Central memory CD8-positive, alpha-beta T cell (primary cell): ENCODE data around the gene SERPINB1.
"Not testable (repeated sequence)": the region's sequence is repeated elsewhere in the genome, so short reads cannot be mapped to it uniquely, and the experiment has no call there.

Experiments used
- ATAC-seq: fragments of 150-1000 bp; cut with Tn5 transposase; replicated peaks from 2 replicates; pipeline ENCODE4 v1.10.0; 2022; ENCODE audit warnings: mild to moderate bottlenecking, moderate FRiP score, moderate number of reproducible peaks; ENCODE audit not compliant: poor library complexity, severe bottlenecking; ENCODE audit errors: extremely low read depth
- DNase-seq, 2 donors: peaks; one replicate each; pipeline ENCODE4 v3.0.0; 2021; ENCODE audit warnings: low spot score in 2 of 2
- H3K27ac Mint-ChIP-seq: one replicate; pipeline ENCODE4 v1.8.0; 2022; ENCODE audit warnings: low read depth, mild to moderate bottlenecking, moderate library complexity, mixed read lengths
- H3K27me3 Mint-ChIP-seq: one replicate; pipeline ENCODE4 v1.8.0; 2022; ENCODE audit warnings: mixed read lengths
- H3K36me3 Mint-ChIP-seq: one replicate; pipeline ENCODE4 v1.8.0; 2022; ENCODE audit warnings: mild to moderate bottlenecking, moderate library complexity, mixed read lengths; ENCODE audit not compliant: insufficient read depth
- H3K4me1 Mint-ChIP-seq: one replicate; pipeline ENCODE4 v1.8.0; 2022; ENCODE audit warnings: mixed read lengths
- H3K4me3 Mint-ChIP-seq: one replicate; pipeline ENCODE4 v1.8.0; 2022; ENCODE audit warnings: mild to moderate bottlenecking, moderate library complexity, mixed read lengths
- H3K9me3 Mint-ChIP-seq: one replicate; pipeline ENCODE4 v1.8.0; 2022; ENCODE audit warnings: mixed read lengths

SERPINB1 gene

DNA sequence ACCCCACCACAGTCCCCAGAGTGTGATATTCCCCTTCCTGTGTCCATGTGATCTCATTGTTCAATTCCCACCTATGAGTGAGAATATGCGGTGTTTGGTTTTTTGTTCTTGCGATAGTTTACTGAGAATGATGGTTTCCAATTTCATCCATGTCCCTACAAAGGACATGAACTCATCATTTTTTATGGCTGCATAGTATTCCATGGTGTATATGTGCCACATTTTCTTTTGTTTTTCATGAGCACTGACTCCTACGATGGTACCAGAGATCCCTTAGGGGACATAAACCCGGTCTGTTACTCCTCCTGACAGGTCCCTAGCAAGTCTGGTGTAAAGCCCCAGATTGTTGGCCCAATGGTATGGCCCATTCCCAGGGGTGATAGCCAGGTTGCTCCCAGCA is 40.0 kb downstream of the SERPINB1 start:
- ATAC-seq, H3K27ac Mint-ChIP-seq, H3K9me3 Mint-ChIP-seq, H3K27me3 Mint-ChIP-seq, H3K36me3 Mint-ChIP-seq, DNase-seq, H3K4me3 Mint-ChIP-seq: not testable (repeated sequence)
- peaks cover 15% of the 10 kb centered on the region for H3K4me1 Mint-ChIP-seq

DNA sequence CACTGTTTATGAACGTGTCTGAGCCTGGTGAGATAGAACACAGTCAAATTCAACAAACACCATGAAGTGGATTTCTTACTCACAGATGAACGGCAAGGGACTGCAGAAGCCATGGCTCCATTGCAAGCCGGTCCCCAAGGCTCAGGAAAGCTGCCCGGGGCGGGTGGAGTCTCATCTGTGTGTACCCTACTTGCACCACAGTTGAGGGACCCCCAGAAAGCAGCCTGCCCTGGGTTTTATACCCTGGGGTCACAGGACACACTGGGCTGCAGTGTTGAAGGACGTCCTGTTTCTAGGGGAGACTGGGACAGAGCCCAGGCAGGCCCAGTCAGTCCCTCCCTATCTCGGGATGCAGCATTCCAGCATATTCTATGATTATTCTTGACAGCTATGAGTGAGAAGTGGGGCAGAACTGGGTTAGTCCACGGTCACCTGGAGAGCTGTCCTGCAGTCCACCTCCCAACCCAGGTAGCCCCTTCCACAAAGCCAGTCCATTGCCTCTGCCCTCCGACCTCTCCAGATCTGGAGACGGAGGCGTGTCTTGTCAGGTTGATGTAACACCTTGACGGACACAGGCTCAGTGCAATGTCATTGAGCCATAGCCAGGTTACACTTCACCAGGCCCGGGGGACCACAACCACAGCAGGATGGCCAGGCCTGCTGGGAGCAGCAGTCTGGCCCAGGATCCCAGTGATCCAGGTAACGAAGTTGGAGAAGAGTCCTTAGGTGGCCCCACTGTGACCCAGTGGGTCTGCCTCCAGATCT is 40.9 kb downstream of the SERPINB1 start:
- no peak overlapping the region for H3K27ac Mint-ChIP-seq
- no peak overlapping the region for H3K4me3 Mint-ChIP-seq
- no peaks in the 10 kb centered on the region for H3K36me3 Mint-ChIP-seq
- H3K9me3 Mint-ChIP-seq: no peaks in the 10 kb centered on the region
- DNase-seq: no peak
- peaks cover 16% of the 10 kb centered on the region for H3K4me1 Mint-ChIP-seq
- H3K27me3 Mint-ChIP-seq: no peaks in the 10 kb centered on the region
- ATAC-seq: no peak

DNA sequence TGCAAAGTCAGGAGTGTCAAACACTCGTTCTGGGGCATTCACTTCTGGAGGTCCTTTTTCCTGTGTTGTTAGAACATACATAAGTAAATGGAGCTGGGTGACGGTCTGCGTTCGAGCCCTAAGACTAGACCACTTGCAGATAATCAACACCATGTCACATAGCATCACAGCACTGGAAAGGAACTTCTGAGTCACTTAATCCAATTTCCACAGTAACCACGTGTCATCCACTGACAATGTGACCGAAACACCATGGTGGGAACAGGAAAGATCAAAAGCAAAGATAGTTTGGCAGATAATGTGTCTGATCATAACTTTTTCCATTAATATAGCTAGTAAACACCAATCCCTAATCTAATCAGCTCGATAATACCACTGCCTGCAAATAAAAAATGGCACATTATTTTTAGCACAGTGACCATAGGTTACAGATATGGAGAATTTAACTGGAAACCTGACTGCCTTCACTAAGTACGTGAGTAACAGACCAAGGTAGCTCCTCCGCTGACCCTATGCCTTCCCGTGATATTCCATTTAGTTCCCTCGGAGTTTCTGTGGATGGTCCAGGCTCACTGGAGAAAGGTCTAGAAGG is 41.6 kb downstream of the SERPINB1 start:
- no peaks in the 10 kb centered on the region for H3K36me3 Mint-ChIP-seq
- H3K27me3 Mint-ChIP-seq: no peaks in the 10 kb centered on the region
- ATAC-seq (no peak), DNase-seq (no peak)
- no peak overlapping the region for H3K4me3 Mint-ChIP-seq
- peaks cover 16% of the 10 kb centered on the region for H3K4me1 Mint-ChIP-seq
- peak overlapping the region; percentile 21 for H3K27ac Mint-ChIP-seq
- H3K9me3 Mint-ChIP-seq: no peaks in the 10 kb centered on the region

DNA sequence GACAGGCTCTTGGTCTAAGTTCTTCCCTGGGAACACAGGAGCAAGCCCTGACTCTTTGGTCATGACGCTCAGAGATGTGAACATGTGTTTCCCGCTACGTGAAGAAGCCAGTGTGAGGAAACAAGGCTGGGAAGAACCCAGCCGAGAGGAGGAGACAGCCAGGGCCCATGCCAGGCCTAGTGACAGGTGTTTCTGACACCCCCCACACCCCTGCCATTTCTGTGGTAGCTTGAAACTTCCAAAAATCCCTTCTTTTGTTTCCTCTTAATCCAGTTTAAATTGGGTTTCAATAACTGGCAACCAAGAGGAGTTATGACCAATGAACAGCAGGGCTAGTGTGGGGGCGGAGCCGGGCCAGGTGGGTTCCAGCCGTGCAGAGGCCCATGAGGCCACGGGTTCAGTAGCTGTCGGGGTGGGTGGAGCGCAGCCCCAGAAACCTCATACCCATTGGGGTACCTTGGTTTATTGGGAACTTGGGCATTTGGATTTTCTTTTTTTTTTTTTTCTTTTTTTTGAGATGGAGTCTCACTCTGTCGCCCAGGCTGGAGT is 43.0 kb downstream of the SERPINB1 start:
- DNase-seq: no peak
- Mint-ChIP-seq H3K4me1 (peaks cover 24% of the 10 kb centered on the region), H3K36me3 (no peaks in the 10 kb centered on the region), H3K27ac (no peak overlapping the region), H3K27me3 (no peaks in the 10 kb centered on the region), H3K9me3 (no peaks in the 10 kb centered on the region), H3K4me3 (no peak overlapping the region)
- no peak for ATAC-seq

DNA sequence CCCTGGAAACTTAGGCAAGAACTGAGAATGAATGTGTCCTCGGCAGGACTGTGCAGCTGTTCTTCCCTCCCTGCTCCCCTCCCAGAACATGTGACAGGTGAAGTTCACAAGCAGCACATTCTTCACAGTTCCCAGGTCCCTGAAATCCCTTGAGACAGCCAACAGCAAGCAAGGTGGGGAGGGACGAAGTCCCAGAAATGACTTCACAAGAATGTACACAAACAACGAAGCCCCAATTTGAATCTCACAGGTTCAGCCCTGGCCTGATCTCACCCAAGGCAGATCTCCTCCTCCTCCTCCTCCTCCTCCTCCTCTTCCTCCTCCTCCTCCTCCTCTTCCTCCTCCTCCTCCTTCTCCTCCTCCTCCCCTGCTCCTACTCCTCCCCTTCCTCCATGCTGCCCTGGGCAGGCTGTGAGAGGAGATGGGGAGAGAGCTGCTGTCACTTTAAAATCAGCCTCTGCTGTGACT is 44.1 kb downstream of the SERPINB1 start:
- Mint-ChIP-seq H3K9me3 (no peaks in the 10 kb centered on the region), H3K36me3 (no peaks in the 10 kb centered on the region), H3K4me1 (peaks cover 34% of the 10 kb centered on the region), H3K4me3 (no peak overlapping the region), H3K27me3 (no peaks in the 10 kb centered on the region), H3K27ac (no peak overlapping the region)
- DNase-seq: no peak
- no peak for ATAC-seq

DNA sequence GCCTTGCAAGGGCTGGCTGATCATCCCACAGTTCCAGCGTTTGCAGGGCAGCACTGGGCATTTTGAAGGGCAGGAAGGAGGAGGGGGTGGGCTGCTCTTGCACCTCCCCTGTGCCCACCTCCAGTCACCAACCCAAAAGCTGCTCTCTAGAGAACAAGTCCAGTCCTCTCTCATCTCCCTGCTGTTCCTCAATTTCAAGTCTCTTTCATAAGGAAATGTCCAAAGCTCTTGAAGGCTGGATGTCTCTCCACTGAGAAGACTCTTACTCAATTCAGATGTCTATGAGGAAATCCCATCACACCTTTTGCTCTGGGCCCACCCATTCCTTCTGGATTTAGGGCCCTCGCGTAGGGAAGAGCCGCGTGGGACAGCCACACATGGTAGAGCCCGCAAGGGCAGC is 44.8 kb downstream of the SERPINB1 start:
- Mint-ChIP-seq H3K4me1 (peaks cover 37% of the 10 kb centered on the region), H3K36me3 (no peaks in the 10 kb centered on the region), H3K9me3 (no peaks in the 10 kb centered on the region), H3K27ac (no peak overlapping the region), H3K27me3 (no peaks in the 10 kb centered on the region), H3K4me3 (no peak overlapping the region)
- DNase-seq: no peak
- no peak for ATAC-seq

DNA sequence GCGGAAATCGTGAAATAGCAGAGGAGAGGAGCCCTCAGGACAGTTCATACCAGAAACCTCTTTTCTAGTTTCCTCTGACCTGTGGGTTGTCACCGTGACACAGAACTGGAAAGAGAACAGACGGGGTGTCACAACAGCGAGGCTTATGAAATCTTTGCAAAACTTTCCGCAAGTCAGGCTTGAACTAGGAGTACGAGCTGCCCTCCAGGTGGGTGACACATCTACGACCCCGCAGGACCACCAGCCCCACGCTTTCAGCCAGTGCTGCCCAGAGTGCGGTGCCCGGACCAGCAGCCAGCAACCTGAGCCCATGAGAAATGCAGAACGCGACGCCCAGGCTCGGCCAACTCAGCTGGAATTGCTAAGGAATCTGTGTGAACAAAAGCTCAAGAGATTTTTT is 45.7 kb downstream of the SERPINB1 start:
- Mint-ChIP-seq H3K9me3 (no peaks in the 10 kb centered on the region), H3K4me3 (no peak overlapping the region), H3K36me3 (peaks cover 2% of the 10 kb centered on the region), H3K27ac (no peak overlapping the region), H3K27me3 (no peaks in the 10 kb centered on the region), H3K4me1 (peaks cover 43% of the 10 kb centered on the region)
- ATAC-seq (no peak), DNase-seq (no peak)

DNA sequence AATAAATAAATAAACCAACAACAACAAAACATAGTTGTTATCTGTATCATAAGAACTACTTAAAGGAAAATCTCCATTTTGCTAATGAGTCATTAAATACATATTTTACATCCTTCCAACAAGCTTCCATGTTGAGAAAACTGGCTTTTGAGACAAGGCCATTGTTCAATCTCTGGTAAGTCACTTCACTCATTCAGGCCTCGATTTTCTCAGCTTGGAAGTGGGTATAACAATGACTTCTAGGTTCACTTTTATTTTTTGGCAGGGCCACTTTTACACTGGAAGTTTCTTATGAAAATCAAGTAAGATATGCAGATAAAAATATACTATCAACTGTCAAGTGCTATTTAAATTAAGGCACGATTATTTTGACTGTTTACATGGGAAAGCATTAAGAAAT is 46.5 kb downstream of the SERPINB1 start:
- Mint-ChIP-seq H3K4me3 (no peak overlapping the region), H3K36me3 (peaks cover 2% of the 10 kb centered on the region), H3K27me3 (no peaks in the 10 kb centered on the region), H3K4me1 (peaks cover 50% of the 10 kb centered on the region), H3K27ac (no peak overlapping the region), H3K9me3 (no peaks in the 10 kb centered on the region)
- DNase-seq (no peak), ATAC-seq (no peak)

DNA sequence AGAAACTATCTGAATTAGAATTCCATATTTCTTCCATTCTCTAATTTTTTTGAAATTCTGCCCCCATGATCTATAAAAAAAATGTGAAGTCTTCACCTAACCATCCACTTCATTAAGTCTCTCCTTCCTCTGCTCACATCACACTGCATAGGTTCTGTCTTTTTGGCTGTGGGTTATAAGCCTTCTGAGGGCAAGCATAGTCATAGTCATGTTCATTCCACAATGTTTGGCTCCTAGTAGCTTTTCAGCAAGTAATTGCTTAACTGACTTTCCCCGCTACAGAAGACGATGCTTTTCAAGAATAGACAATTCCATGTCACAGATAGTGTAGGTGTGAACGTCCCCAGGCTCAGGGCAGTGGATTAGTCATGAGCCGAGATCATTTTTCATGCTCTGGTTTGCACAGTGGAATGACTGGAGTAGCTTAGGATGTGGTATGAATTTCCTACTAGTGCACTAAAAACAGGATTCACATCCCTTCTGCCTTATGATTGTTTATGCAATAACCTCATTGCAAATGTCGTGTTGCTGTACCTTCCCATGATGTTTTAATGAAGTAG is 47.4 kb downstream of the SERPINB1 start:
- ATAC-seq: no peak
- Mint-ChIP-seq H3K4me3 (peak overlapping the region; percentile 14), H3K4me1 (peaks cover 42% of the 10 kb centered on the region)

DNA sequence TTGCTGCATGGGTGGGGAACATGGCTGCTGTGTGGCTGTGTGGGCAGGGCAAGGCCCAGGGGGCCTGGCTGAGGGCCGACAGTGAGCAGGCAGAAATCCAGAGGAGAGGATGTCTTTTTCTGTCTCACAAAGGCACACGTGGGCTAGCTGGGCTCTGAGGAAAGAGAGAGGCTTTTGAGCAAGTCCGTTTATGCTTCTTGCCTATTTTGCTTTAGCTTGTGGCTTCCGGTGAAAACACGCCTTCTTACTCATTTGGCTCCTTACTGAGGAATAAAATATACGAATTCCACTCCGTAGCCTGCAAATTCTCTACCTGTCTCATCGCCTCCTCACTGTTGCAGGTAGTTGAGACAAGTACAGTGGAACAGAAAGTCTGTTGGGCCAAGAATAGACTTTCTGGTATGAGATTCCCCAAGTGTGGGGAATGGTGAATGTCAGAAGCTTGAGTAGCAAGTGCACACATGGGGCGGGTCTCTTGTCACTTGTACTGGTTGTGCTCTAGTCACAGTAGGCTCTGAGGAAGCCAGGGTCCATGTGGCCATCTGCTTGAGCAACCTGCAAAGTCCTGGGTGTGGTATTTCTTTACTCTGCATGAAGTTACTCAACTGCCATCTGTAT is 48.0 kb downstream of the SERPINB1 start:
- DNase-seq (no peak), ATAC-seq (peak; percentile 59)
- no peaks in the 10 kb centered on the region for H3K9me3 Mint-ChIP-seq
- H3K27ac Mint-ChIP-seq: peak overlapping the region; percentile 81
- peaks cover 42% of the 10 kb centered on the region for H3K4me1 Mint-ChIP-seq
- H3K36me3 Mint-ChIP-seq: peaks cover 2% of the 10 kb centered on the region
- H3K27me3 Mint-ChIP-seq: no peaks in the 10 kb centered on the region
- peak overlapping the region; percentile 14 for H3K4me3 Mint-ChIP-seq

More for the DNA sequence above, 47.4 kb downstream of the SERPINB1 start:
- no peak for DNase-seq
- H3K27me3 Mint-ChIP-seq: no peaks in the 10 kb centered on the region
- H3K27ac Mint-ChIP-seq: no peak overlapping the region
- H3K9me3 Mint-ChIP-seq: no peaks in the 10 kb centered on the region
- H3K36me3 Mint-ChIP-seq: peaks cover 2% of the 10 kb centered on the region

DNA sequence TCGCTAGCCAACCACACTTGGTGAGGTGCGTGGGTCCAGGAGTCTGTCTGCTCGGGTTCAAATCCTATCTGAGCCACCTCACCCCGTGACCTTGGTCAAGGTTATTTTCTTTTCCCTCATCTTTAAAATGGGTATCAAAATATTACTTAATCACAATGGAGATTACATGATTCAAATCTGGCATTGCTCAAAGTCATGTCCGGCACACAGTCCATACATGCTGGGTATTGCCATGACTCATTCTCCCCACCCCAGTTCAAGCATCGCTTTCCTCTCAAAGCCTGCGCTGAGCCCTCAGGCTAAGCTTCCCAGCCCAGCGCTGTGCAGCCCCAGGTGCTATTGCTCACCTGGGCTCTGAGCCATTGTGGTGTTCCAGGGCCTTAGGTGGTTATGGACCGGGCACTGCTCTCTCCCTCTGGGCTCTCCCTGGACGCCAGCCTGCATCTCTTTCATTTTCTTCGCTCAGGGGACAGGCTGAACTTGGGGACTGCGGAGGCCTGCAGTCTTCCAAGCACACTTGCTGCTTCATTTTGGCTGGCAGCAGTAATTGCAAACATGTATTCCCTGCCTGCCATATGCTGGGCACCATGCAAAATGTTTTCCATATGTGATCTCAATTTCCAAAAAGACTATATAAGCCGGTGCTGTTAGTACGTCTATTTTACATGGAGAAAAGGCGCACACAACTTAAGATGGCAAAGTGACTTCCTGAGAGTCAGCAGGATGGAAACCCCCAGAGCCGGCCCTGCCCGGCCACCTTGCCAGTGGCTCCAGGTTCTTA is 49.1 kb downstream of the SERPINB1 start:
- H3K27ac Mint-ChIP-seq: peak overlapping the region; percentile 81
- peaks cover 2% of the 10 kb centered on the region for H3K36me3 Mint-ChIP-seq
- no peaks in the 10 kb centered on the region for H3K27me3 Mint-ChIP-seq
- DNase-seq (no peak), ATAC-seq (no peak)
- H3K9me3 Mint-ChIP-seq: no peaks in the 10 kb centered on the region
- peaks cover 42% of the 10 kb centered on the region for H3K4me1 Mint-ChIP-seq
- H3K4me3 Mint-ChIP-seq: no peak overlapping the region

DNA sequence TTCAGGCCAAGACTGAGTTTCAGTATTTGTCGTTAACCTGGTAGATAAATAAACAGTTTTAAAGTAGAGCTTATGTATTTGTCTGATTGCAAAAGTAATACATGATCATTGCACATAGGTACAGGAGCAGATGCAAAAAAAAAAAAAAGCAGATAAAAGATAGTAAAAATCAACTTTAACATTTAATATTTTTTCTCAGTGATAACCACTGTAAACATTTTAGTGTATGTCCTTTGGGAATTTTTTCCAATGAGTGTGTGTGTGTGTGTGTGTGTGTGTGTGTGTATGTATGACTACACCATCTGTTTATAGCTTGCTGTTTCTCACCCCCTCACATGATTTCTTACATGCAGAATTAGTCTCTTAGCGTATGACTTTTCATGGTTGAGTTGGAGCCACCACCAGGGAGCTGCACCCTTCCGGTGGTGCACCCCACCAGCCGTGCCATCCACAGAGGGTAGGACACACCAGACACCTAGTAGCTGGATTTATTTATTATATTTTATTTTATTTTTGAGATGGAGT is 50.2 kb downstream of the SERPINB1 start:
- Mint-ChIP-seq H3K27me3 (no peaks in the 10 kb centered on the region), H3K4me3 (no peak overlapping the region), H3K9me3 (no peaks in the 10 kb centered on the region), H3K36me3 (peaks cover 5% of the 10 kb centered on the region), H3K4me1 (peaks cover 36% of the 10 kb centered on the region), H3K27ac (no peak overlapping the region)
- DNase-seq (no peak), ATAC-seq (peak; percentile 15)
